ENCODE data around the gene RAI14.

Gene RAI14

DNA sequence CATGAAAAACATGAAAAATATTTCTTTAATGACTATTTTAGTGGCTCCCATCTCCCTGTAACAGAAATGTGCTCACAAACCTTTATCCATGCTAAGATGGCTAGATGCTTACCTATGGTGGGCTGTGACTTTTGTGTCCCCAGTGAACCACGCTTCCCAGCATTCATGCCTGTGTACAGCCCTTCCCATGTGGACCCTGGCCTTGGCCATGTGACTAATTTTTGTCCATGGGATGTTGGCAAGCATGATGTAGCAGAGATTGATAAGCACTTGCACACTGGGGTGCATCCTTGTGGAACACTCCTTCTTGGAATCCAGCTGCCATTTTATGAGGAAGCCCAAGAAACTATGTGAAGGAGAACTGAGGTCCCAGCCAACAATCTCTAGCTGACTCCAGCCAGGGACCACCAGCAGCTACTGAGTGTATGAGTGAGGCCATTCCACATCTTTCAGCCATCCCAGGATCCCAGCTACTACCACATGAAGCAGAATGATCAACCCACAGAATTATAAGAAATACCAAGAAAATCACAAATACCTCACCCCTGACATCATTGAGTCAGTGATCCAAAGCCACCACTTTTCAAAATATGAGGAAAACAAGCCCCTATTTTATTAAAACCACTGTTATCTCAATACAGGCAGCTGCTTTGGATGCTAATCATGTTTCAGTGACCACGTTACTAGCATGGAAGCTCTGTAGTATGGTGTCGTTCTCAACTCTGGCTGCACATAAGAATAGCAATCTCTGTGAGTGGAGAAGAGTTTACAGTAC lies 16.1 kb upstream of the RAI14 start:
- no peak for DNase-seq (ENCODE audit: low read depth, low spot score)

DNA sequence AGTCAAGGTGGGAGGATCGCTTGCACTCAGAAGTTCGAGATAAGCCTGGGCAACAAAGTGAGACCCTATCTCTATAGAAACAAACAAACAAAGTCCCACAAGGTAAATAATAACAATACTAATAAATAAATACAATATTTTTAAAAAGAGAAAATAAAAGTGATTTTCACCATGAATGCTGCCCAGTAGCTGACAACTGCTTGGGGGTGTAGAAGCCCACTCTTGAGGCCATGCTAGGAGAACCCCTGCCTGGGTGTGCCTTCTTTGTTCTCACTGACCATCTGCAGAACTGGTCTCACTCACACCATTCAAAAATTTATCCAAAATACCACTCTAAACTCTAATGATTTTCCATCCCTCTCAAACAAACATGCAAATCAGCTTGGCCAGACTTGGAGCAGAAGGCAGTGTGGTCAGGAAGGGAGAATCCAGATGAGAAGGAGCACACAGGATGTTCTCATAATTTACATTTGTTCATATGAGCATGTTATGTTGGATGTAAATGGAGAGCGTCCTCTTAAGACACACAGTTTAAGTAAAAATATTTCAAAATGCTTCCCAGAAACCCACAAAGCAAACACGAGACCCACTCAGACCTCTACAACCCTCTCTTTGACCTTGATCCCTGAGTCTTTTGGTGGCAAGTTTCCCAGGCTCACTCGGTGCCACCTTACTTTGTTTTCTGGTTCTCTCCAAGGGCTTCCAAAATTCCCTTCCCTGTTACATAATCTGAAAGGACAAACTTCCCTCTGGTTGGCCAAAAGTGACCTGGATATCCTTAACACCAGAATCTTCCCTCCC lies 7.9 kb upstream of the RAI14 start:
- no peak for DNase-seq (ENCODE audit: low read depth, low spot score)

DNA sequence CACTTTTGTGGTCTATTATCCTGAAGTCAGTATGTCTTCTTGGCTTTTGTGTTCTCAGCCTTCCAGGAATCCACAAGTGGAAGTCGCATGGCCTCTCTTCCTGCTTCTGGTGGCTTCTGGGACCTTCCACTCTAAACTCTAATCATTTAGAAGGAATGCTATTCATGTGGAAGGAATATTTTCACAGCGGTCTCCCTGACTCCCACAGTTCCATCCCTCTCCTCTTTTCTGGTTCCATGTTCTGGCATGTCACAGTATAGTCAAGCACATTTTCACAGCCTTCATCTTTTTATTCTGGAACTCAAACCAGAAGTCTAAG lies 7.3 kb upstream of the RAI14 start:
- no peak for DNase-seq (ENCODE audit: low read depth, low spot score)

DNA sequence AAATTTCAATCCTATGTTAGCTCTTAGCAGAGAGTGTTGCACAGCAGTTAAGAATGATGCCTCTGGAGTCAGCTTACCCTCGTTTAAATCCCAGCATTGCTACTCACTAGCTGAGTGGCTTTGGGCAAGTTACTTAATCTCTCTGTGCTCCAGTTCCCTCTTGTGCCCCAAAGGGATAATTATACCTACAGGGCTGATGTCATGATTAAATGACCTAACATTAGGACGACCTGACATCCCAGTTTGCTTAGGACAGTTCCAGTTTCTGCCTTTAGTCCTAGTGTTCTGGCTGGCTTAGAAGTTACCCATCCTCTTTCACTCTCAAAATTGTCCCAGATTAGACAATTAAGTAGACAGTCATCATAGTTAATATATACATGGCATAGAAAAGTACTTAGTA lies 4.3 kb upstream of the RAI14 start:
- DNase-seq (ENCODE audit: low read depth, low spot score): no peak

DNA sequence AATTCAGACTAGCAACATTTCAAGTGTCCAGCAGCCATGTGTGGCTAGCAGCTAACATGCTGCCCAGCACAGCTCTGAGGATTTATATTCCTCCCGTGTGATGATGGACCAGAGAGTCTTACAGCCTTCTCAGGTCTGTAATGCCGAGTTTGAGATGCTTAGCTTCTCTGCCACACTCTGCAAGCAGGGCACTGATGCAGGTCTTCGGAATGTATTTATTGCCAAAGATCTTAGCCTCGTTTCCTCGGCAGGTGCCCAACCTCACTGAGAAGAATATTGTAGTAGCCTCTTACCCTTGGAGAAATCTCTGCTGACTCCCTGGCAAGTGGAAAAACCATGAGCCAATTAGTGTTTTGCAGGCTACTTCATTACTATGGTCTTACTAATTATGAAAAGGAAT lies 3.7 kb upstream of the RAI14 start:
- DNase-seq (ENCODE audit: low read depth, low spot score): no peak

DNA sequence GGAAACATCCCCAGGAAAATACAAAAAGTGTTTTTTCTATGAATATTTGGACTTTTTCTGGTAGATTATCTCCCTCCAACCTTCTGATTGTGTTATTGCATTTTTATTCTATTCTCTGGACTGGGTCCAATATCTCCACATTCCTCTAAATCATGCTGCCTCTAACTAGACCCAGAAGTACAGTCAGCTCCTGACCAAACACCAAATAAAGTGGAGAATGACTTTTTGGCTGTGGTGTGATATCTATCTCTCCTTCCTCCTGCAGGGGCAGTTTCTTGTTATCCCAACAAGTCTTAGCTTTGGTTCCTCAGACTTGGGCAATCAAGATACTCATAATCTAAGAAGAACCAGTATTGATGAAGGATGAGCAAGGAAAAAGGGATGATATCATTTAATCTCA lies 3.2 kb upstream of the RAI14 start:
- DNase-seq (ENCODE audit: low read depth, low spot score): no peak

DNA sequence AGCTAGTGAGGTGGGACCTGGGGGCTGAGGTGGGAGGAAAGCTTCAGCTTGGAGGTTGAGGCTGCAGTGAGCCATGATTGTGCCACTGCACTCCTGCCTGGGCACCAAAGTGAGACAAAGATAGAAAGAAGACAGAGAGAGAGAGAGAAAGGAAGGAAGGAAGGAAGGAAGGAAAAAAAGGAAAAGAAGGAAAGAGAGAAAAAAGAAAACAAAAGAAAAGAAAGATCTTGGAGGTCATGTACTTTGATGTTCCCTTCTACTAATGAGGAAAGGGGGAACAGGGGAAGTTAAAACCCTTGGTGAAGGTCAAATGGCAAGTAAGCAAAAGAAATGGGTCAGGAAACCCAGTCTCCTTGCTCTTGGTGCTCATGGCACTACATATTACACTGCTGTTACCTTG lies 2.4 kb upstream of the RAI14 start:
- no peak for DNase-seq (ENCODE audit: low read depth, low spot score)

DNA sequence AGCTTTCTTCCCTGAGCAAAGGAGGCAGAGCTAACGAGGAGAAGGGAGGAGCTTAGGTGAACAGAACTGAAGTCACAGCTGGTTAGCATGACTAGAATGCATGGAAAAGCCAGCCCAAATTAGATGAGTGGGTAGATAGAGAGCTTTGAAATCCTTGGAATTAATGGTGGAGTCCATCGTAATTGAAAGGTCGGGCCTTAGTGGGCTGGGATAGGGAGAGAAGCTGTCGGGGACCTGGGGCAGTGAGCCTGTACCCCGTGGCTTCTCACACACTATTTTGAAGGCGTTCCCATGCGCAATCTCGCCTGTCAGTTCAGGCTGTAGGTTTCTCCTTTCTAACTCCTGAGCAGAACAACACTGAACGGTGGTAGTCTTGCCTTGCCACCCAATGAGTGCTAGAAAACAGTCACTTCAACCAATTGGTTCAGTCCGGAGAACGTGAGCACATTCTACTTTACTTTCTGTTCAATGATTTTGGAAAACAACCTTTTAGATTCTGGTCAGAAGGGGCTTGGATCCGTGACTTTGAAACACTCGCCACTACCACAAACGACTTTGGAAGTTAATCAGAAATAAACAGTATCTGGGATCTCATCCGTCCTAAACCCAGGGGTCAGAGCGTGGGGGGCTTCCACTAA lies 655 bp upstream of the RAI14 start:
- DNase-seq (ENCODE audit: low read depth, low spot score): no peak

DNA sequence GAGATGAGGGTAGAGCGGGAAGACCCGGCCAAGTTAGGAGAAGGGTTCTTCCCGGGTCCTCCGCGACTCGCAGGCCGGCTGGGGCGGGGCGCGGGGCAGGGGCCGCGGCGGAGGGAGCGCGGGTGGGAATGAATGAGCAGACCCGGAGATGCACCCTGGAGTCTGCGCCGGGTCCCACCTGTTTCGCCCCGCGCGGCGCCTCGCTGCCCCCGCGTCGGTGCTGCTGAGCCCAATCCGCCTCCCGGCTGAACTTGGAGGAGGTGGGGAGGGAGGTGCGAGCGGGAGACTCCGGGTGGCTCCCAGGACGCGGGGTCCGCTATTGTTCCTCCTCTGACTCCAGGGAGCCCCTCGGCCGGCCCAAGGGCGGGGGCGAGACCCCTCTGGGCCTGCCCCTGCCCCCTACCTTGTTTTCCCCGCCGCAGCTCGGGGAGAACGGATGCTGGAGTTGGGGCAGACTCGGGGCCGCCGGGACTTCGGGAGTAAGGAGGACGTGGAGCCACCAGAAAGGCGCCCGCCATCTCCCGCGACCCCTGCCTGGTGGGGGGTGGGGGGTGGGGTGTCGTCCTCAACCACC lies 659 bp downstream of the RAI14 start:
- DNase-seq (ENCODE audit: low read depth, low spot score): no peak

DNA sequence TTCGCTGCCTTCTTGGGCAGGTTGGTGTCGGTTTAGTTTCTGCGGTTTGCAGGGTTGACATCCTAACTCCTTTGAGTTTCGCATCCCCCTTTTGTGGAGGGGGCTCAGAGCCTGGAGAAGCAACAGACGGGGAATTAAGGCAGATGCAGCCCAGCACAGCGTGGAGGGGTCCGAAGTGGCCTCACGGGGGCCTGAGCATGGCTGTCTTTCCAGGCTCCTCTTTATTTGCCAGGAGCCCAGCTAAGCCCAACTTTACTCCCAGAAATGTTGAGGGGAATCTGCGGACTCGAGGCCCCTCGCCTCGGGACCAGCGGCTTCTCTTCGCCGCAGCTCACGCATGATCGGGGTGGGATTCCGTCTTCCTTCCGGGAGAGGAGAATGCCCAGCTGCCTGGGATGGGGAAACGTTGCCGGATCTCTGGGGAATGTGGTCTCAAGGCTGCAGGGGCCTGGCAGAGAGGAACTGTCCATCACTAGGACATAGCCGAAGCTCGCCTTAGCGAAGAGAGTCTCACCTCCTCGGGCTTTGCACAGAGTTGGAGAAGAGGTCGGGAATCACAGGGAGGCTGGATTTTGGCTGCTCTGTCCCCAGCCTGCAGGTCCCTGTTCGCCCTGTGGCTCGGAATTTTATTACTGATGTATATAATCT lies 1.3 kb downstream of the RAI14 start:
- DNase-seq (ENCODE audit: low read depth, low spot score): no peak

DNA sequence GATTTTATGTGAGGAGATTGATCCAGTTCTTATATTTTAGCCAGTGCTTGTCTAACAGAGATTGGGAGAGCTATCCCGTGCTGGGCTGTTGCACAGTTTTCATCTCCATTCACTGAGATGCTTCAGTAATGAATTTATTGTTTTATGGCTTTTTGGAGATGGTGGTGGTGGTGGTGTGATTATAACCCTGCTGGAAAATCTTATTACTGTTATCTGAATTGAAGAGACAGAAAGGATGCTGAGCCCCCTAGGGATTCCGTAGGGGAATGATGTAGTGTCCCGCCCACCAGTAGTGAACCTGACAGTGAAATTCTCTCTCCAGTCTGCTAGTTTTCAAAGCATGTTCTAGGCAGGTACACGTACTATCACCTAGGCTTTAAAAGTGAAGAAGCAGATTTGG lies 1.9 kb downstream of the RAI14 start:
- DNase-seq (ENCODE audit: low read depth, low spot score): no peak

DNA sequence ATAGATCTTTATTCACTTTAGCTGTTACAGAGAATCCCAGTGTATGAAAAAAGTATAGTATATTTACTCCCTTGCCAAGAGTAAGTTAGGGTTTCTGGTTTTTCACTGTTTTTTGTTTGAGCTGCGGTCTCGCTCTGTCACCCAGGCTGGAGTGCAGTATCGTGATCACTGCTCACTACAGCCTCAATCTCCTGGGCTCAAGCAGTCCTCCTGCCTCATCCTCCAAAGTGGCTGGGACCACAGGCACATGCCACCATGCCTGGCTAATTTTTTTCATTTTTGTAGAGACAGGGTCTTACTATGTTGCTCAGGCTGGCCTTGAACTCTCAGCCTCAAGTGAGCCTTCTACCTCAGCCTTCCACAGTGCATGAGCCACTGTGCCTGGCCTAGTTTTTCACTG lies 3.0 kb downstream of the RAI14 start:
- no peak for DNase-seq (ENCODE audit: low read depth, low spot score)

DNA sequence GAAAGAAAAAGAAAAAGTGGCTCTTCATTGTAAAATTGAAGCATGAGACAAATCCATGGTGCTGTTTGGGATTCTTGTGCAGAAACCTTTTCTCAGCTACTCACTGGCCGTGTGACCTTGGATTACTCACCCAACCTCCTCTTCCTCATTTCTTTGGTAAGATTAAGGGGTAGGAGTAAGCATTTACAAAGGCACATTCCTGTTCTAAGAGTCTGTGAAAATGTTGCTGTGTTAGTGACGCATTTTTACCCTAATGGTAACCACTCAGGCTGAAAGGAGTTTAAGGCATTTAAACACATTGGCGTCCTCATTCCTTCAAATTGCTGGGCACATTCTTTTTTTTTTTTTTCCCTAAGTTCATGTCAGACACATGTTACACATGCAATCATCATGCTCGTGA lies 4.3 kb downstream of the RAI14 start:
- no peak for DNase-seq (ENCODE audit: low read depth, low spot score)

DNA sequence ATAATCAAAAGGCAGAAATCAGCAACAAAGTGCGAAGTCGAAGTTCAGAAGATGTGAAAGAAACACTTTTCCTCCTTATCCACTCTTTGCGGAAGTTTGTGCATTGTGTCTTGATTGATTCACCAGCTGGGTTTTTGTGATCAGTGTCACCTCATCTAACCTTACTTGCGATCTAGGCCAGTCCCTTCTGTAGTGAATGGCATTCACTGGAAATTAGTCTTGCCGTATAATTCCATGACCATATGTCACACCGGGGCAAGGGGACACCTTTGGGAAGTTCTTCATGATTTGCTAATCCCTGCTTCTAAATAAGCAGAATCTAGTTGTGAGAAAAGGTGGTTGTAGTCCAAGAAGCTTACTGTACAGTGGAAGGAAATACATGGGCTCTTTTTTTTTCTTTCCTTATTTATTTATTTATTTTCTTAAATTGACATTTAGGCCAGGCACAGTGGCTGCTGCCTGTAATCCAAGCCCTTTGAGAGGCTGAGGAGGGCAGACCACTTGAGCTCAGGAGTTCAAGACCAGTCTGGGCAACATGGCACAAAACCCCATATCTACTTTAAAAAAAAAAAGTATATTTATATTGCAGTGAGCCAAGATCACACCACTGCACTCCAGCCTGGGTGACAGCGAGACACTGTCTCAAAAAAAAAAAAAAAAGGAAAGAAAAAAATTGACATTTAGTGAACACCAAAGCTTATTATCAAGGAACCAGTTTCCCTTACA lies 7.8 kb downstream of the RAI14 start:
- DNase-seq (ENCODE audit: low read depth, low spot score): no peak

DNA sequence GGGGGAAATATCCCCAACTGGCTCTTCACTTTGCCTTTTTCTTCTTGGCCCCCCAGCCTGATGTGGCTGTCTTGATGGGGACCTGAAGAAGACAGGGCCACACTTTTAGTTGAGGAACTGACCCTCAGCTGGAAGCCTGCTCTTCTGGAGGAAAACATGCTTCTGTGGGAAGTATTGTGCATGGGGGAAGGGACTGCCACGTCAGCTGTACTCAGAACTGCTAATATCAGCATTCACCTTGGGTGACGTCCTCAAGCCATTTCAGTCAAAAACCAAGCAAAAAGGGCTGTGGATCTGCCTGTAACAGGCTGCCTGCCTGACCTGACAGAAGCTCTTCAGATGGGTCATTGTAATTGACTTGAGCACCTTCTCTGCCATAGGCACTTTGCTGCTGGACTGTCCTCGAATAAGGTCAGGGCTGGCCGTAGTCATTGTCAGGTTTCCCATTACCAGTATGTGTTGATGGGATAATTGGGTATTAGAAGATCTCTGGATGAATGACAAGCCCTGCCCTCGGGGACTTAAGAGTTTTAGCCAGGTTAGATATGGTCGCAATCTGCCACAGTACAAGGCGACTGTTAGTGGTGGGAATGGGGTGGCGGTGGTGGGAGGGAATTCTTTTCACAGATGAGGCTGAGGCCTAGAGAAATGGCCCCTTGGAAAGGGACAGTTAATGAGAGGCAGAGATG lies 10.4 kb downstream of the RAI14 start:
- DNase-seq (ENCODE audit: low read depth, low spot score): no peak

DNA sequence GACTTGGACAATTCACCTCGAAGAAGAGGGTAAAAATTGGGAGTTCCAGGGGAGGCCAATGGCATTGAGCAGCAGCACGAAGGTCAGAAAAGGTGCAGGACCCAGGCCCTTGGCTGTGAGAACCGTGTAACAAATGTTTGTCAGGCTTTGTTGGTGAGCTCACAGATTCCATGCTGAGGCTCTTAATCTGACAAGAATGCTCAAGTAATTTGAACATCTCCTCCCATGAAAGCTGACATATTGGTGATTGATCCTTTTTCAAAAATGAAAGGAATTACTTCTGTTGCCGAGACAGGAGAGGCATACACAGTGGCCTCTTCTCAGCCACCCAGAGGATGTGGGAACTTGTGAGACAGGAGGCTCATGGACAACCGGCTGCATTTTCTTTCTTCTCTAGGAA lies 11.6 kb downstream of the RAI14 start:
- no peak for DNase-seq (ENCODE audit: low read depth, low spot score)

DNA sequence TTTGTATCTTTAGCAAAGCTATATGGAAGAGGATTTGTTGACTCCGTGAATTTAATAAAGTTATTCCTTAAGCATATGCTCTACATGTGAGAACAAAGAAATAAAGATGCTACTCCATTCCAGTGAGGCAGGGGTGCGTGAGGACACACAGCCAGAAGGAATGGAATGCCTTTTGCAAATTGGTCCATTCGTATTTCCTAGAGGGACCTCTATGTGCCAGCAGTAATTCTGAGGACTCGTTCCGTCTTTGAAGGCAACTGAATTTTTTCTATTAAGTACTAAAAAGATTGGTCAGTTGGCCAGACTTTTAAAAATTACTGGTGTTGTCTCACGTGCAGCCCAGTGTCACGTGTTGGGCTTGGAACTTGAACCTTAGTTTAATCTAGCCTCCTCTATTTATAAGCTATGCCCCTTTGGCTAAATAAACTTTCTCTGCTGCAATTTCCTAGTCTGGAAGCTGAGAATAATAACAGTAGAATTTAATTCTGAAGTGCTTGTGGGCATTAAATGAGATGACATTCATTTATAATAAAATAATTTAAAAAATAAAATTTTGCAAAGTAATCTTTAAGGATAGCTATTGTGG lies 13.9 kb downstream of the RAI14 start:
- DNase-seq (ENCODE audit: low read depth, low spot score): no peak

DNA sequence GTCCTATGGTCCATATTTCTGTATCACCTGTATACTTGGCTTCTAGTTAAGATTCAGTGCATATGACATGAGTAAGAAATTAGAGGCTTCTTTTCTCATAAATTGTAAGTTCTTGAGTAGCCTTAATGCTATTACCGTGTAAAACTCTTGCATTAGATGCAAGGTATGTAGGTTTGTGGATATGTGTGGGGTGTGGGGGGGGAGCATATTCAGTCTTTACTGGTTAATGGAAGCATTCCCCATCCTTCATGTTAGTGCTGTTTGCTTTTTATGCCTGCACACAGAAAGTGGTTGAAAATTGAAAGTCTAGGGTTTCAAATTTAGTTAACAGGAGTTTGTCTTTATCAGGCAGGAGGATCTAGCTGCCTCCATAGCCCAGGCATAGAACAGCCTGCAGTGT lies 16.1 kb downstream of the RAI14 start:
- DNase-seq (ENCODE audit: low read depth, low spot score): no peak

DNA sequence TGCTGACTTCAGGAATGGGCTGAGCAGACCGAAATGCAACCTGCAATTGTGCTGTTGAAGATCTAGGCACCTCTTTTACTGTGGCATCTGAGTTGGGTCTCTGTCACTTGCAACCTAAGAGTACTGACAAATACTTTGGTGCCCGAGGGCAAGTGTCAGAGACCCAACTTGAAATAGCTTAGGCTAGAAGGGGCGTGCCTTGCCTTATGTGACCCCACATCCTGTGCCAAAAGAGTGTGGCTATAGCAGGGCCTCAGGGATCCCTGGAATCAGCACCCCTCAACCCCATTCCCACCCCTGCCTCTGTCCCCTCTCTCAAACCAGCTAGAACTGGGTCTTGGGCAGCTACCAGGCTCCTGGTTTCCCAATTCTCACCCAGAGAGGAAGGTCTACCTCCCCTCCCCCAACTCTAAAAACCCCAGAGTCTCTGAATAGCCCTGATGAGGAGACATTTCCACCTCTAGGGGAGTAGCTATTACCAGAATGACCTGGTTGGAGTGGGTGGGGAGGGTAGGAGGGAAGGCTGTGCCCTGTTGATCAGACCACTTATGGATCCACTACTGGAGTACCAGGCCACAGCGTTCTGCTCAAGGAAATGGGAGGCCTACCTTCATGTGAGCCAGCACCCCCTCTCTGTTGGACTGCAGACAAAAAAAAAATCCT lies 17.5 kb downstream of the RAI14 start:
- no peak for DNase-seq (ENCODE audit: low read depth, low spot score)

DNA sequence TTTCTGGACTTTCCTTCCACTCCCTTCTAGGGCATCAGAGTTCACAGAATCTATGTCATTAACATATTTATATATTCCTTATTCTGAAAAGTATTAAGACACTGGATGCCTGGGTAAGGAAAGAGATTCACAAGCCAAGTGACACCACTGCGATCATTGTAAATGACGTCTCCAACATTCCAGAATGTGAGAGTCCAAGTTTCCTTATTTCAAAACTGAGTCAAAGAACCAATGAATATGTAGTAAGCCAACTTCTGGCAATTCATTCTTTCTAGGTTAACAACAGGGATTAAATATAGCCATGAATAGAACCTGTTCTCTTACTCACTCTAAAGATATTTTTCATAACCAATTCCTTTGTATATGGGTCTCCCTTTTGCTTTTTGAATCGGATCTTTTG lies 18.1 kb downstream of the RAI14 start:
- DNase-seq (ENCODE audit: low read depth, low spot score): no peak

All from smooth muscle cell of the brain vasculature (primary cell).